Esophagus squamous epithelium (tissue), 5 donors: Measurements from ENCODE around the gene ALDH1L2. TPM values are rescaled to one million over a fixed set of nuclear protein-coding genes. Genes with fewer than 3 reads are reported as not detected.

ENCODE experiments used
- DNase-seq: peaks from one replicate; lab custom pipeline; 2025; lab: John Stamatoyannopoulos, UW
- H3K27ac ChIP-seq, 4 donors: fragments of 200-600 bp; sonication (generic); one replicate each; pipeline ENCODE4 v1.5.1; 2016 to 2019; ENCODE audit warnings: mild to moderate bottlenecking in 1 of 4
- H3K27me3 ChIP-seq, 4 donors: fragments of 200-600 bp; sonication (generic); 1 replicate in 3 of 4; 2 replicates in 1 of 4; pipeline versions ENCODE4 v1.5.1 to v1.6.0; 2017 to 2021; ENCODE audit warnings: antibody characterized with exemption in 1 of 4
- H3K36me3 ChIP-seq, 3 donors: fragments of 200-600 bp; sonication (generic); one replicate each; pipeline ENCODE4 v1.5.1; 2016 to 2019
- H3K4me1 ChIP-seq, 3 donors: fragments of 200-600 bp; sonication (generic); one replicate each; pipeline ENCODE4 v1.5.1; 2017 to 2019
- H3K4me3 ChIP-seq, 4 donors: fragments of 200-600 bp; sonication (generic); 1 replicate in 3 of 4; 2 replicates in 1 of 4; pipeline ENCODE4 v1.5.1; 2016 to 2019; ENCODE audit warnings: mild to moderate bottlenecking in 2 of 4, moderate library complexity in 1 of 4
- H3K9me3 ChIP-seq, 3 donors: fragments of 200-600 bp; sonication (generic); one replicate each; pipeline ENCODE4 v1.5.1; 2016 to 2019
- CTCF ChIP-seq, 6 experiments: fragments of 450-650 bp in 4 of 6; fragments of 200-600 bp in 2 of 6; sonication (generic) in 2 of 6; IDR thresholded peaks; one replicate each; pipeline ENCODE4 v1.5.1; 2016 to 2019; ENCODE audit warnings: antibody characterized with exemption in 6 of 6, mild to moderate bottlenecking in 4 of 6, moderate library complexity in 4 of 6
- POLR2A ChIP-seq, 4 donors: fragments of 450-650 bp; IDR thresholded peaks; one replicate each; pipeline ENCODE4 v1.6.1; 2017; ENCODE audit warnings: antibody characterized with exemption in 4 of 4, mild to moderate bottlenecking in 4 of 4, moderate library complexity in 3 of 4
- WGBS, 2 donors: methylation state at CpG; one replicate each; pipeline ENCODE4 v1.1.5; 2018; 5-methylcytosine and 5-hydroxymethylcytosine counted together
- intact Hi-C: fragments of 100-400 bp; cut with DNase I; formaldehyde crosslinking; loops from one replicate; pipeline ENCODE4 v1.15.0; 2022
- total RNA-seq, 4 donors: library from RNA; depleted of rRNA; stranded (reverse); fragments of >200 nt; gene quantifications; one replicate each; pipeline ENCODE4 v1.1.0, GENCODE V29; 2016
- donor health status: DM: yes; HTN: yes; CAD: no.

The ALDH1L2 gene
- total RNA-seq, 4 donors from 2014 or later = 0.57 to 4.9 (median 1.1) TPM

GRCh38 chr12:105064564-105065178 is 19.6 kb downstream of the ALDH1L2 start:
- TF ChIP-seq POLR2A (IDR thresholded peaks at IDR 0.05) (no peak), CTCF (IDR thresholded peaks at IDR 0.05) (no peak)
- peaks cover 0 to 4% (median 0%) of the 10 kb centered on the region in 4 donors for H3K27me3 ChIP-seq

GRCh38 chr12:105060715-105061378 is 23.4 kb downstream of the ALDH1L2 start:
- Histone ChIP-seq H3K36me3 (peaks cover 0 to 15% (median 0%) of the 10 kb centered on the region in 3 donors), H3K4me1 (no peaks in the 10 kb centered on the region), H3K9me3 (peaks cover 0 to 2% (median 0%) of the 10 kb centered on the region in 3 donors), H3K27ac (no peak overlapping the region), H3K4me3 (no peak overlapping the region), H3K27me3 (peaks cover 0 to 4% (median 0%) of the 10 kb centered on the region in 4 donors)
- TF ChIP-seq POLR2A (IDR thresholded peaks at IDR 0.05) (no peak), CTCF (IDR thresholded peaks at IDR 0.05) (no peak)
- intact Hi-C loops = no loop called here
- WGBS, 2 donors = 76 to 88% methylated on average over 8 of the region's 11 CpGs
- no peak for DNase-seq

More at GRCh38 chr12:105064564-105065178, 19.6 kb downstream of the ALDH1L2 start:
- H3K4me1 ChIP-seq = no peaks in the 10 kb centered on the region
- intact Hi-C loops = no loop called here
- no peaks in the 10 kb centered on the region for H3K9me3 ChIP-seq
- H3K36me3 ChIP-seq = peaks cover 0 to 11% (median 0%) of the 10 kb centered on the region in 3 donors
- 82 to 88% methylated on average over 4 of the region's 7 CpGs for WGBS, 2 donors
- H3K4me3 ChIP-seq = no peak overlapping the region
- no peak overlapping the region for H3K27ac ChIP-seq
- DNase-seq = no peak

GRCh38 chr12:105057174-105057573 is 27.1 kb downstream of the ALDH1L2 start:
- WGBS, 2 donors = 59% methylated on average over 2 of the region's 2 CpGs
- intact Hi-C loops = no loop called here
- Histone ChIP-seq H3K4me3 (no peak overlapping the region), H3K9me3 (peaks cover 0 to 7% (median 0%) of the 10 kb centered on the region in 3 donors), H3K27me3 (no peaks in the 10 kb centered on the region), H3K27ac (no peak overlapping the region), H3K36me3 (peaks cover 0 to 15% (median 0%) of the 10 kb centered on the region in 3 donors), H3K4me1 (no peaks in the 10 kb centered on the region)
- TF ChIP-seq POLR2A (IDR thresholded peaks at IDR 0.05) (no peak), CTCF (IDR thresholded peaks at IDR 0.05) (no peak)
- no peak for DNase-seq

GRCh38 chr12:105053116-105053572 is 31.1 kb downstream of the ALDH1L2 start:
- no peak overlapping the region for H3K27ac ChIP-seq
- H3K4me3 ChIP-seq = no peak overlapping the region
- TF ChIP-seq CTCF (IDR thresholded peaks at IDR 0.05) = peak; percentile 84 to 94 (median 90)
- TF ChIP-seq POLR2A (IDR thresholded peaks at IDR 0.05) = no peak
- H3K9me3 ChIP-seq = peaks cover 0 to 7% (median 0%) of the 10 kb centered on the region in 3 donors
- no peak for DNase-seq
- H3K4me1 ChIP-seq = no peaks in the 10 kb centered on the region
- H3K27me3 ChIP-seq = no peaks in the 10 kb centered on the region
- intact Hi-C loops = loop anchor here (5.0 kb wide), 1 partner anchor 676 kb away; no protein-coding TSS in a partner anchor
- WGBS, 2 donors = 0 to 5% methylated on average over 2 of the region's 2 CpGs
- H3K36me3 ChIP-seq = peaks cover 0 to 8% (median 0%) of the 10 kb centered on the region in 3 donors

- no peak overlapping the region for H3K27ac ChIP-seq
- H3K4me3 ChIP-seq = no peak overlapping the region
- 55 to 84% methylated on average over 4 of the region's 4 CpGs for WGBS, 2 donors
- peaks cover 0 to 11% (median 0%) of the 10 kb centered on the region in 3 donors for H3K36me3 ChIP-seq
- intact Hi-C loops = loop anchor here (5.0 kb wide), 1 partner anchor 675 kb away; no protein-coding TSS in a partner anchor
- H3K9me3 ChIP-seq = peaks cover 0 to 7% (median 0%) of the 10 kb centered on the region in 3 donors
- DNase-seq = no peak
- H3K27me3 ChIP-seq = no peaks in the 10 kb centered on the region
- no peaks in the 10 kb centered on the region for H3K4me1 ChIP-seq
- TF ChIP-seq CTCF (IDR thresholded peaks at IDR 0.05) (no peak), POLR2A (IDR thresholded peaks at IDR 0.05) (no peak)
Measured at GRCh38 chr12:105051981-105052380, 32.3 kb downstream of the ALDH1L2 start.
